ENCODE data around the gene RGS7.

RGS7 gene

GRCh38 chr1:241131636-241132194, 225.3 kb downstream of the RGS7 start:
- H3K4me3 ChIP-seq (ENCODE audit: low read length): no peak overlapping the region
- H3K27ac ChIP-seq (ENCODE audit: low read length): no peak overlapping the region
- H3K27me3 ChIP-seq (ENCODE audit: control insufficient read depth, insufficient read depth, low read length): no peaks in the 10 kb centered on the region
- no peak overlapping the region for H3K9ac ChIP-seq (ENCODE audit: low read length)
- H3K36me3 ChIP-seq (ENCODE audit: control insufficient read depth, low read depth, low read length): no peaks in the 10 kb centered on the region
- peaks cover 8% of the 10 kb centered on the region for H3K4me1 ChIP-seq (ENCODE audit: control insufficient read depth, low read depth, low read length)
- H3K9me3 ChIP-seq (ENCODE audit: control insufficient read depth, low read depth, low read length): no peaks in the 10 kb centered on the region

GRCh38 chr1:241130881-241131280, 226.1 kb downstream of the RGS7 start:
- Histone ChIP-seq H3K4me3 (ENCODE audit: low read length) (no peak overlapping the region), H3K27me3 (ENCODE audit: control insufficient read depth, insufficient read depth, low read length) (no peaks in the 10 kb centered on the region), H3K9ac (ENCODE audit: low read length) (no peak overlapping the region), H3K9me3 (ENCODE audit: control insufficient read depth, low read depth, low read length) (no peaks in the 10 kb centered on the region), H3K4me1 (ENCODE audit: control insufficient read depth, low read depth, low read length) (peaks cover 8% of the 10 kb centered on the region), H3K27ac (ENCODE audit: low read length) (no peak overlapping the region), H3K36me3 (ENCODE audit: control insufficient read depth, low read depth, low read length) (no peaks in the 10 kb centered on the region)

- H3K4me3 ChIP-seq (ENCODE audit: low read length): no peak overlapping the region
- H3K4me1 ChIP-seq (ENCODE audit: control insufficient read depth, low read depth, low read length): peaks cover 8% of the 10 kb centered on the region
- no peaks in the 10 kb centered on the region for H3K27me3 ChIP-seq (ENCODE audit: control insufficient read depth, insufficient read depth, low read length)
- H3K27ac ChIP-seq (ENCODE audit: low read length): no peak overlapping the region
- no peak overlapping the region for H3K9ac ChIP-seq (ENCODE audit: low read length)
- H3K9me3 ChIP-seq (ENCODE audit: control insufficient read depth, low read depth, low read length): no peaks in the 10 kb centered on the region
- no peaks in the 10 kb centered on the region for H3K36me3 ChIP-seq (ENCODE audit: control insufficient read depth, low read depth, low read length)
These were observed 227.6 kb downstream of the RGS7 start for GRCh38 chr1:241129207-241129960.

- Histone ChIP-seq H3K9me3 (ENCODE audit: control insufficient read depth, low read depth, low read length) (no peaks in the 10 kb centered on the region), H3K27me3 (ENCODE audit: control insufficient read depth, insufficient read depth, low read length) (no peaks in the 10 kb centered on the region)
These were observed 231.7 kb downstream of the RGS7 start for GRCh38 chr1:241125286-241125685.

GRCh38 chr1:241118049-241118448, 239.0 kb downstream of the RGS7 start:
- Histone ChIP-seq H3K9me3 (ENCODE audit: control insufficient read depth, low read depth, low read length) (no peaks in the 10 kb centered on the region), H3K27ac (ENCODE audit: low read length) (no peak overlapping the region), H3K36me3 (ENCODE audit: control insufficient read depth, low read depth, low read length) (no peaks in the 10 kb centered on the region), H3K9ac (ENCODE audit: low read length) (no peak overlapping the region), H3K4me1 (ENCODE audit: control insufficient read depth, low read depth, low read length) (peaks cover 27% of the 10 kb centered on the region), H3K4me3 (ENCODE audit: low read length) (no peak overlapping the region), H3K27me3 (ENCODE audit: control insufficient read depth, insufficient read depth, low read length) (no peaks in the 10 kb centered on the region)

More at GRCh38 chr1:241125286-241125685, 231.7 kb downstream of the RGS7 start:
- Histone ChIP-seq H3K9ac (ENCODE audit: low read length) (no peak overlapping the region), H3K4me1 (ENCODE audit: control insufficient read depth, low read depth, low read length) (peaks cover 9% of the 10 kb centered on the region), H3K27ac (ENCODE audit: low read length) (no peak overlapping the region), H3K4me3 (ENCODE audit: low read length) (no peak overlapping the region), H3K36me3 (ENCODE audit: control insufficient read depth, low read depth, low read length) (no peaks in the 10 kb centered on the region)

GRCh38 chr1:241115784-241116183, 241.2 kb downstream of the RGS7 start:
- Histone ChIP-seq H3K36me3 (ENCODE audit: control insufficient read depth, low read depth, low read length) (no peaks in the 10 kb centered on the region), H3K9ac (ENCODE audit: low read length) (no peak overlapping the region), H3K27me3 (ENCODE audit: control insufficient read depth, insufficient read depth, low read length) (no peaks in the 10 kb centered on the region), H3K9me3 (ENCODE audit: control insufficient read depth, low read depth, low read length) (no peaks in the 10 kb centered on the region), H3K4me1 (ENCODE audit: control insufficient read depth, low read depth, low read length) (peaks cover 21% of the 10 kb centered on the region), H3K27ac (ENCODE audit: low read length) (no peak overlapping the region), H3K4me3 (ENCODE audit: low read length) (no peak overlapping the region)

- Histone ChIP-seq H3K36me3 (ENCODE audit: control insufficient read depth, low read depth, low read length) (no peaks in the 10 kb centered on the region), H3K9me3 (ENCODE audit: control insufficient read depth, low read depth, low read length) (no peaks in the 10 kb centered on the region), H3K27ac (ENCODE audit: low read length) (peak overlapping the region; percentile 1), H3K9ac (ENCODE audit: low read length) (no peak overlapping the region), H3K4me1 (ENCODE audit: control insufficient read depth, low read depth, low read length) (peaks cover 21% of the 10 kb centered on the region), H3K27me3 (ENCODE audit: control insufficient read depth, insufficient read depth, low read length) (no peaks in the 10 kb centered on the region), H3K4me3 (ENCODE audit: low read length) (no peak overlapping the region)
These were observed 242.2 kb downstream of the RGS7 start for GRCh38 chr1:241114699-241115233.

GRCh38 chr1:241113557-241113956, 243.4 kb downstream of the RGS7 start:
- Histone ChIP-seq H3K9me3 (ENCODE audit: control insufficient read depth, low read depth, low read length) (no peaks in the 10 kb centered on the region), H3K4me3 (ENCODE audit: low read length) (no peak overlapping the region), H3K4me1 (ENCODE audit: control insufficient read depth, low read depth, low read length) (peaks cover 21% of the 10 kb centered on the region), H3K36me3 (ENCODE audit: control insufficient read depth, low read depth, low read length) (no peaks in the 10 kb centered on the region), H3K27me3 (ENCODE audit: control insufficient read depth, insufficient read depth, low read length) (no peaks in the 10 kb centered on the region), H3K9ac (ENCODE audit: low read length) (no peak overlapping the region), H3K27ac (ENCODE audit: low read length) (no peak overlapping the region)

- Histone ChIP-seq H3K36me3 (ENCODE audit: control insufficient read depth, low read depth, low read length) (no peaks in the 10 kb centered on the region), H3K27ac (ENCODE audit: low read length) (no peak overlapping the region), H3K27me3 (ENCODE audit: control insufficient read depth, insufficient read depth, low read length) (no peaks in the 10 kb centered on the region), H3K4me1 (ENCODE audit: control insufficient read depth, low read depth, low read length) (peaks cover 8% of the 10 kb centered on the region), H3K9me3 (ENCODE audit: control insufficient read depth, low read depth, low read length) (no peaks in the 10 kb centered on the region), H3K4me3 (ENCODE audit: low read length) (no peak overlapping the region), H3K9ac (ENCODE audit: low read length) (no peak overlapping the region)
These were observed 248.0 kb downstream of the RGS7 start for GRCh38 chr1:241109039-241109438.

GRCh38 chr1:241105147-241105546, 251.9 kb downstream of the RGS7 start:
- Histone ChIP-seq H3K4me3 (ENCODE audit: low read length) (no peak overlapping the region), H3K9me3 (ENCODE audit: control insufficient read depth, low read depth, low read length) (no peaks in the 10 kb centered on the region), H3K36me3 (ENCODE audit: control insufficient read depth, low read depth, low read length) (no peaks in the 10 kb centered on the region), H3K27me3 (ENCODE audit: control insufficient read depth, insufficient read depth, low read length) (no peaks in the 10 kb centered on the region), H3K27ac (ENCODE audit: low read length) (no peak overlapping the region), H3K4me1 (ENCODE audit: control insufficient read depth, low read depth, low read length) (peaks cover 4% of the 10 kb centered on the region), H3K9ac (ENCODE audit: low read length) (no peak overlapping the region)

GRCh38 chr1:241102664-241103063, 254.3 kb downstream of the RGS7 start:
- H3K27me3 ChIP-seq (ENCODE audit: control insufficient read depth, insufficient read depth, low read length): no peaks in the 10 kb centered on the region
- H3K9ac ChIP-seq (ENCODE audit: low read length): no peak overlapping the region
- H3K4me3 ChIP-seq (ENCODE audit: low read length): no peak overlapping the region
- peaks cover 4% of the 10 kb centered on the region for H3K4me1 ChIP-seq (ENCODE audit: control insufficient read depth, low read depth, low read length)
- H3K9me3 ChIP-seq (ENCODE audit: control insufficient read depth, low read depth, low read length): no peaks in the 10 kb centered on the region
- H3K27ac ChIP-seq (ENCODE audit: low read length): no peak overlapping the region
- H3K36me3 ChIP-seq (ENCODE audit: control insufficient read depth, low read depth, low read length): no peaks in the 10 kb centered on the region

GRCh38 chr1:241101622-241102021, 255.4 kb downstream of the RGS7 start:
- peaks cover 10% of the 10 kb centered on the region for H3K4me1 ChIP-seq (ENCODE audit: control insufficient read depth, low read depth, low read length)
- no peak overlapping the region for H3K27ac ChIP-seq (ENCODE audit: low read length)
- H3K9ac ChIP-seq (ENCODE audit: low read length): no peak overlapping the region
- H3K36me3 ChIP-seq (ENCODE audit: control insufficient read depth, low read depth, low read length): no peaks in the 10 kb centered on the region
- H3K9me3 ChIP-seq (ENCODE audit: control insufficient read depth, low read depth, low read length): no peaks in the 10 kb centered on the region
- H3K4me3 ChIP-seq (ENCODE audit: low read length): no peak overlapping the region
- no peaks in the 10 kb centered on the region for H3K27me3 ChIP-seq (ENCODE audit: control insufficient read depth, insufficient read depth, low read length)

Measured in iPS-18a (cell line).